HEK293 (cell line): ENCODE data around the gene SDE2.
A peak's percentile ranks its signal among the peaks of the same experiment; 100 is the strongest.

Experiments
- CTCF ChIA-PET: fragments of 350-600 bp; formaldehyde crosslinking; extraction: SDS; loops from one replicate; lab custom pipeline; 2021; ENCODE audit warnings: antibody characterized with exemption; lab: Yijun Ruan, JAX
- POLR2A ChIA-PET: fragments of 300-600 bp; formaldehyde crosslinking; extraction: SDS; loops from one replicate; lab custom pipeline; 2020; ENCODE audit warnings: antibody characterized with exemption, inconsistent platforms; lab: Yijun Ruan, JAX
- H3K27ac ChIP-seq: fragments of 200-500 bp; sonication (Bioruptor generic); 2 replicates; pipeline ENCODE4 v1.5.1; 2014; ENCODE audit warnings: low read depth, low read length, control low read depth, inconsistent platforms; ENCODE audit errors: extremely low read depth
- H3K36me3 ChIP-seq, 2 experiments: fragments of 200-500 bp in 1 of 2; sonication (Bioruptor generic) in 1 of 2; 1 replicate in 1 of 2; 2 replicates in 1 of 2; pipeline ENCODE4 v1.5.1; 2014 to 2017; ENCODE audit warnings: inconsistent platforms in 2 of 2, low read length in 2 of 2; ENCODE audit not compliant: control insufficient read depth in 2 of 2, insufficient read depth in 1 of 2
- H3K4me1 ChIP-seq: fragments of 200-500 bp; sonication (Bioruptor generic); 2 replicates; pipeline ENCODE4 v1.5.1; 2014; ENCODE audit warnings: mild to moderate bottlenecking, low read length, inconsistent platforms; ENCODE audit not compliant: control insufficient read depth, insufficient read depth
- H3K4me3 ChIP-seq: 2 replicates; pipeline ENCODE4 v1.5.1; 2011; ENCODE audit warnings: low read depth, mild to moderate bottlenecking, control low read depth, low read length, moderate library complexity
- H3K9me3 ChIP-seq: fragments of 200-500 bp; sonication (Bioruptor generic); 2 replicates; pipeline ENCODE4 v1.5.1; 2014; ENCODE audit warnings: low read depth, low read length, inconsistent platforms; ENCODE audit not compliant: control insufficient read depth, insufficient read depth
- ELK4 ChIP-seq: IDR thresholded peaks from 2 replicates; pipeline ENCODE4 v1.6.1; 2011; ENCODE audit warnings: mild to moderate bottlenecking, low read depth, low read length, borderline replicate concordance
- GLIS2 ChIP-seq: fragments of 450-650 bp; formaldehyde crosslinking; IDR thresholded peaks from 2 replicates; pipeline ENCODE4 v1.5.1; 2016; ENCODE audit warnings: missing biosample characterization, missing genetic modification characterization
- PRDM10 ChIP-seq: fragments of 450-650 bp; formaldehyde crosslinking; IDR thresholded peaks from 2 replicates; pipeline ENCODE4 v1.5.1; 2016; ENCODE audit warnings: missing biosample characterization, missing genetic modification characterization
- SCRT2 ChIP-seq: fragments of 450-650 bp; formaldehyde crosslinking; IDR thresholded peaks from 2 replicates; pipeline ENCODE4 v1.5.1; 2016; ENCODE audit warnings: missing biosample characterization, missing genetic modification characterization
- WT1 ChIP-seq: fragments of 450-650 bp; formaldehyde crosslinking; IDR thresholded peaks from 2 replicates; pipeline ENCODE4 v1.5.1; 2016; ENCODE audit warnings: missing biosample characterization, missing genetic modification characterization
- ZBTB11 ChIP-seq: fragments of 450-650 bp; formaldehyde crosslinking; conservative IDR thresholded peaks from 2 replicates; pipeline ENCODE4 v1.5.1; 2016; ENCODE audit warnings: low read depth, missing biosample characterization, missing genetic modification characterization
- ZNF184 ChIP-seq: fragments of 450-650 bp; IDR thresholded peaks from 2 replicates; pipeline ENCODE4 v1.5.1; 2018; ENCODE audit warnings: missing biosample characterization, mild to moderate bottlenecking, missing genetic modification characterization
- ZNF248 ChIP-seq: fragments of 450-650 bp; formaldehyde crosslinking; IDR thresholded peaks from 2 replicates; pipeline ENCODE4 v1.5.1; 2017; ENCODE audit warnings: missing biosample characterization, missing genetic modification characterization
- ZNF280D ChIP-seq: fragments of 450-650 bp; formaldehyde crosslinking; IDR thresholded peaks from 2 replicates; pipeline ENCODE4 v1.5.1; 2016; ENCODE audit warnings: missing biosample characterization, missing genetic modification characterization
- ZNF48 ChIP-seq: fragments of 450-650 bp; formaldehyde crosslinking; IDR thresholded peaks from 2 replicates; pipeline ENCODE4 v1.5.1; 2016; ENCODE audit warnings: missing biosample characterization, missing genetic modification characterization
- ZNF488 ChIP-seq: fragments of 450-650 bp; formaldehyde crosslinking; IDR thresholded peaks from 2 replicates; pipeline ENCODE4 v1.5.1; 2016; ENCODE audit warnings: missing biosample characterization, missing genetic modification characterization
- ZNF645 ChIP-seq: fragments of 450-650 bp; formaldehyde crosslinking; IDR thresholded peaks from 2 replicates; pipeline ENCODE4; 2016; ENCODE audit warnings: missing biosample characterization, missing genetic modification characterization
- ZSCAN4 ChIP-seq: fragments of 450-650 bp; formaldehyde crosslinking; IDR thresholded peaks from 2 replicates; pipeline ENCODE4 v1.5.1; 2017; ENCODE audit warnings: missing biosample characterization, missing genetic modification characterization

SDE2 gene

GRCh38 chr1:225942574-225942973 is 56.6 kb downstream of the SDE2 start:
- Histone ChIP-seq H3K9me3 (no peaks in the 10 kb centered on the region), H3K4me3 (no peak overlapping the region), H3K4me1 (no peaks in the 10 kb centered on the region), H3K27ac (no peak overlapping the region)
- TF ChIP-seq ZNF48 (tag by site-specific recombination) (no peak), ZNF645 (no peak)
- TF ChIP-seq, all 188 proteins: peak for 0
- no peaks in the 10 kb centered on the region for H3K36me3 ChIP-seq
- CTCF ChIA-PET: interaction anchor here (0.6 to 3.1 kb wide), 4 partner anchors 19 to 468 kb away, joined by 3 to 18 read pairs (median 4); no protein-coding TSS in a partner anchor
- POLR2A ChIA-PET: interaction anchor here (0.6 kb wide), 2 partner anchors 59 to 490 kb away, joined by 3 read pairs; no protein-coding TSS in a partner anchor

- TF ChIP-seq SCRT2 (tag by site-specific recombination) (peak; percentile 59; the same call in 1 of the 2 replicates), GLIS2 (tag by site-specific recombination) (peak; percentile 32; the same call in 1 of the 2 replicates), ZBTB11 (tag by site-specific recombination) (no peak), PRDM10 (tag by site-specific recombination) (peak; percentile 57), ZNF248 (tag by site-specific recombination) (no peak)
- TF ChIP-seq, all 188 proteins: peak for 3
- Histone ChIP-seq H3K9me3 (no peaks in the 10 kb centered on the region), H3K4me3 (no peak overlapping the region), H3K36me3 (no peaks in the 10 kb centered on the region), H3K4me1 (no peaks in the 10 kb centered on the region), H3K27ac (no peak overlapping the region)
- POLR2A ChIA-PET: interaction anchor here (2.2 kb wide), 1 partner anchor 19 kb away, joined by 13 read pairs; the partner anchor contains the start of gene PYCR2
- CTCF ChIA-PET: interaction anchor here (0.7 to 3.1 kb wide), 2 partner anchors 20 to 487 kb away, joined by 3 to 18 read pairs; no protein-coding TSS in a partner anchor
These were observed 57.3 kb downstream of the SDE2 start for GRCh38 chr1:225941942-225942222.

GRCh38 chr1:225941187-225941941 is 57.8 kb downstream of the SDE2 start, which contains the start of gene LEFTY2:
Gene LEFTY2 (minus strand): TSS chr1:225941220. CDS start chr1:225941140, 80 bp downstream.
- Histone ChIP-seq H3K4me1 (no peaks in the 10 kb centered on the region), H3K4me3 (no peak within 1 kb of the TSS), H3K36me3 (no peaks in the 10 kb centered on the region), H3K27ac (no peak within 1 kb of the TSS), H3K9me3 (no peaks in the 10 kb centered on the region)
- POLR2A ChIA-PET: interaction anchor here (0.7 to 2.2 kb wide), 2 partner anchors 9 to 18 kb away, joined by 4 to 13 read pairs; partner anchors contain the start of gene PYCR2
- CTCF ChIA-PET: interaction anchor here (0.7 to 3.1 kb wide), 2 partner anchors 20 to 486 kb away, joined by 3 to 18 read pairs; no protein-coding TSS in a partner anchor
- TF ChIP-seq ZSCAN4 (tag by site-specific recombination) (no peak), ZNF488 (tag by site-specific recombination) (no peak), ELK4 (no peak), ZNF184 (tag by site-specific recombination) (no peak), WT1 (tag by site-specific recombination) (peak; percentile 26; the same call in 1 of the 2 replicates), ZNF280D (tag by site-specific recombination) (no peak)
